Duodenal mucosa (tissue), 2 donors: ENCODE measurements around the gene PRKCH.
A peak's percentile ranks its signal among the peaks of the same experiment; 100 is the strongest.

Experiments used
- H3K27ac ChIP-seq: one replicate; pipeline ENCODE4 v1.7.0; 2013; ENCODE audit warnings: low read depth, low read length
- H3K27me3 ChIP-seq, 2 donors: one replicate each; pipeline ENCODE4 v1.7.0; 2013; ENCODE audit warnings: low read length in 2 of 2, control low read depth in 1 of 2; ENCODE audit not compliant: insufficient read depth in 2 of 2, control insufficient read depth in 1 of 2
- H3K36me3 ChIP-seq, 2 donors: one replicate each; pipeline ENCODE4 v1.7.0; 2013; ENCODE audit warnings: low read length in 2 of 2, control low read depth in 1 of 2; ENCODE audit not compliant: insufficient read depth in 2 of 2, control insufficient read depth in 1 of 2
- H3K4me1 ChIP-seq, 2 donors: one replicate each; pipeline ENCODE4 v1.7.0; 2013; ENCODE audit warnings: low read length in 2 of 2, control low read depth in 1 of 2; ENCODE audit not compliant: insufficient read depth in 2 of 2, control insufficient read depth in 1 of 2
- H3K4me3 ChIP-seq, 2 donors: one replicate each; pipeline ENCODE4 v1.7.0; 2013; ENCODE audit warnings: low read length in 2 of 2, low read depth in 1 of 2
- H3K9ac ChIP-seq, 2 donors: one replicate each; pipeline ENCODE4 v1.7.0; 2013; ENCODE audit warnings: low read length in 2 of 2, low read depth in 1 of 2
- H3K9me3 ChIP-seq, 2 donors: one replicate each; pipeline ENCODE4 v1.7.0; 2013; ENCODE audit warnings: low read length in 2 of 2, control low read depth in 1 of 2; ENCODE audit not compliant: control insufficient read depth in 1 of 2

Gene PRKCH

DNA sequence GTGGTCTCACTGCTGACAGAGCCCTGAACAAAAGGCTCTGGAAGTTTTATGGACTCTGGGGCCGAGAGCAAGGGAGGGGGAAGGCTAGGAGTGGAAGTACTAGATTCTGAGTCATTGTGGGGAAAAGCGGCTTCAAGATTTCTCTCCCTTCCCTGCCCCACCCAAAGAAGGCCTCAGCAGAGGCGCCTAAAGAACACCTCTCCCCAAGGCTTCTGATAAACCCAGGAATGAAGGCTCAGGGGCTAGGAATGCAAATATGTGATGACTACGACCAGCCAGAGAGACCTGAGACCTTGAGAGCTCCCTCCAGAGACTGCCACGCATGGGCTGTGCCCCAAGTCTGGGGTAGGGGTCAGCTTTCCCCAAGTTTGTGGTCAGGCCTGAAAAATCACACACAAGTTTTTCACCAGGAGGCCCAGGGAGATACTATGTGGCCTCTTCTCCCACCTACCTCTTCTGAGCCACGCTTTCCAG, 243.3 kb downstream of the PRKCH start:
- no peak overlapping the region for H3K4me3 ChIP-seq
- H3K9me3 ChIP-seq = no peaks in the 10 kb centered on the region
- no peak overlapping the region for H3K27ac ChIP-seq
- no peaks in the 10 kb centered on the region for H3K36me3 ChIP-seq
- no peak overlapping the region for H3K9ac ChIP-seq
- H3K27me3 ChIP-seq = no peaks in the 10 kb centered on the region
- H3K4me1 ChIP-seq = peaks cover 47 to 73% of the 10 kb centered on the region in 2 donors

DNA sequence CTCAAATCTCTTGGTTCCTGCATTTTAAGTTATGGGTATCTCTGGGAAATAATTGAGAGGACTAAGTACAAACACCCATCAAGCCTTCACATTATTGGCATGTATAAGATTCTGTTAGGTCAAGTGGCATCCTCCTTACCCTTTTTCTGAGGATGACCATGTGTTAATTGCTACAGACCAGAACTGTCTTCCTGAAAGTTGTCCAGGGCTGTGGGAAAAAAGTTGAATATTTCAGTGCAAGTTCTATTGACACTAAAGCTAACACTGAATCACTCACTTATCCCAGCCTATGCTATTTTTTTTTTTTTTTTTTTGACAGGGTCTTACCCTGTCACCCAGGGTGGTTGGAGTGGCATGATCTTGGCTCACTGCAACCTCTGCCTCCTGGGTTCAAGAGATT, 243.8 kb downstream of the PRKCH start:
- Histone ChIP-seq H3K9me3 (no peaks in the 10 kb centered on the region), H3K27ac (no peak overlapping the region), H3K9ac (no peak overlapping the region), H3K27me3 (no peaks in the 10 kb centered on the region), H3K4me1 (peaks cover 50 to 71% of the 10 kb centered on the region in 2 donors), H3K4me3 (no peak overlapping the region), H3K36me3 (no peaks in the 10 kb centered on the region)

DNA sequence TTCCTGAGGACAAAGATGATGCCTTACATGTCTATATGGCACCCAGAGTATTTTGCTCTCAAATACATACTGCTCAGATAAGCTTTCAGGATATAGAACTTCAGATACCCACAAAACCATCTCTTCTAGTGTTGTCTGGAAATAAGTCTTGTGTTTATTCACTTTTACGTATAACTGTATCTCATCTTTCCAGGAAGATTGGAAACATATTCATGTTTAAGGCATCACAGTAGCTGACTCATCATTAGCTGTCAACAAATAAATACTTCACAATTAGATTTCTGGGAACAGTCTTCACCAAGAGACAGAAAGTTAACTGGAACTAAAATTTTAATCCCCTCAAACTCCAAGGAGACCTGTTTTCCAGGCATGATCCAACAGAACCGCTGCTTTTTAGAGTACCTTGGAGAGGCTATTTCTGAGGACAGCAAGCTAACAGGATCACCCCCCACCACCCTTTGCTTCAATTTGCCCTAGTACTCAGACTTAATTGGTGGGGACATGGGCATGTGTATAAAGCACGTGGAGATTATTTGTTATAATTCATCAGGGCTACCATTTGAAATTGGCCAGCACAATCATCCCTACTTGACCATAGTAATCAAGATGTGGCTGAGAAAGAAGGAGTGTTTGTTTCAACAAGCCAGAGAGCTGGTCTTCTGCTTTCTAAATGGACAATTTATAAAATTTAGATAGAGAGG, 244.6 kb downstream of the PRKCH start:
- H3K9me3 ChIP-seq = no peaks in the 10 kb centered on the region
- no peaks in the 10 kb centered on the region for H3K27me3 ChIP-seq
- H3K36me3 ChIP-seq = no peaks in the 10 kb centered on the region
- H3K4me3 ChIP-seq = no peak overlapping the region
- H3K27ac ChIP-seq = peak overlapping the region; percentile 3
- H3K4me1 ChIP-seq = peaks cover 49 to 63% of the 10 kb centered on the region in 2 donors
- H3K9ac ChIP-seq = no peak overlapping the region

DNA sequence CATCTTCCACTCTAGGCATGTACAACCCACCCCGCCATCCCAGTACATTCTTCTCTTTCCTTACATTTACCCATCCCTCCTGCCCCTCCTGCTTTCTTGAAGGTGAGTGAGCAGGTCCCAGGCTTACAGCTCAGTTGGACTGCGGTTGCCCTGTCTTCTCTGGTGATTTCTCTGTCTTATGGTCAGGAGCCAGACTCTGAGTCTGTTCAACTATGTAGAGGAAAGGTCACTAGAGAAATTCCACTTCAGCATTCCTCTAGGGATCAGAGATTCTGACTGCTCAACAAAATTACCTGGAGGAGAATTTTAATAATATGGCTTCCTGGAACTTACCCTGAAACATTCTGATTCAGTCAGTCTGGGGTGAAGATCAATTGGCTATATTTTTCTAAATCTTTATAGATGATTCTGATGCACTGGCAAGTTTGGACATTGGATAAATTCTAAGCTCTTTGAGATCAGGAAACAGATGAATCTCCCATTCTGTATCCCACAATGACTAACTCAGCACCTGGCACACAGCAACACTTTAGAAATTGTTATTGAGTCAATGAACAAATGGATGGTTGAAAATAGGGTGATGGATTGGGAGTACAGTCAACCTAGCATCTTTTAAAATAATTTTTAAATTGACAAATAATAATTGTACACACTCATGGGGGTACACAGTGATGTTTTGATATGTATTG, 245.3 kb downstream of the PRKCH start:
- no peak overlapping the region for H3K4me3 ChIP-seq
- no peaks in the 10 kb centered on the region for H3K9me3 ChIP-seq
- H3K9ac ChIP-seq = no peak overlapping the region
- peak overlapping the region; percentile 3 for H3K27ac ChIP-seq
- H3K4me1 ChIP-seq = peaks cover 43 to 56% of the 10 kb centered on the region in 2 donors
- H3K27me3 ChIP-seq = no peaks in the 10 kb centered on the region
- H3K36me3 ChIP-seq = no peaks in the 10 kb centered on the region

- H3K9ac ChIP-seq = peak overlapping the region; percentile 3 to 52
- H3K36me3 ChIP-seq = no peaks in the 10 kb centered on the region
- H3K9me3 ChIP-seq = no peaks in the 10 kb centered on the region
- H3K4me1 ChIP-seq = peaks cover 36 to 43% of the 10 kb centered on the region in 2 donors
- no peak overlapping the region for H3K27ac ChIP-seq
- no peaks in the 10 kb centered on the region for H3K27me3 ChIP-seq
- H3K4me3 ChIP-seq = peak overlapping the region; percentile 43 to 63
Observed at GRCh38 chr14:61567838-61568571, 246.6 kb downstream of the PRKCH start.

GRCh38 chr14:61568572-61569011, 247.2 kb downstream of the PRKCH start:
- H3K27ac ChIP-seq = no peak overlapping the region
- peak overlapping the region; percentile 3 to 52 for H3K9ac ChIP-seq
- no peaks in the 10 kb centered on the region for H3K9me3 ChIP-seq
- no peaks in the 10 kb centered on the region for H3K27me3 ChIP-seq
- H3K4me3 ChIP-seq = peak overlapping the region; percentile 43 to 63
- no peaks in the 10 kb centered on the region for H3K36me3 ChIP-seq
- peaks cover 41 to 45% of the 10 kb centered on the region in 2 donors for H3K4me1 ChIP-seq

- Histone ChIP-seq H3K9me3 (no peaks in the 10 kb centered on the region), H3K27me3 (no peaks in the 10 kb centered on the region), H3K4me3 (no peak overlapping the region), H3K4me1 (peaks cover 44 to 48% of the 10 kb centered on the region in 2 donors), H3K36me3 (no peaks in the 10 kb centered on the region), H3K27ac (no peak overlapping the region), H3K9ac (no peak overlapping the region)
Observed at GRCh38 chr14:61569308-61569707, 247.9 kb downstream of the PRKCH start.

- no peak overlapping the region for H3K4me3 ChIP-seq
- no peaks in the 10 kb centered on the region for H3K27me3 ChIP-seq
- no peaks in the 10 kb centered on the region for H3K36me3 ChIP-seq
- H3K27ac ChIP-seq = no peak overlapping the region
- H3K9me3 ChIP-seq = no peaks in the 10 kb centered on the region
- no peak overlapping the region for H3K9ac ChIP-seq
- peaks cover 42 to 43% of the 10 kb centered on the region in 2 donors for H3K4me1 ChIP-seq
Observed at GRCh38 chr14:61569812-61570548, 248.6 kb downstream of the PRKCH start.

DNA sequence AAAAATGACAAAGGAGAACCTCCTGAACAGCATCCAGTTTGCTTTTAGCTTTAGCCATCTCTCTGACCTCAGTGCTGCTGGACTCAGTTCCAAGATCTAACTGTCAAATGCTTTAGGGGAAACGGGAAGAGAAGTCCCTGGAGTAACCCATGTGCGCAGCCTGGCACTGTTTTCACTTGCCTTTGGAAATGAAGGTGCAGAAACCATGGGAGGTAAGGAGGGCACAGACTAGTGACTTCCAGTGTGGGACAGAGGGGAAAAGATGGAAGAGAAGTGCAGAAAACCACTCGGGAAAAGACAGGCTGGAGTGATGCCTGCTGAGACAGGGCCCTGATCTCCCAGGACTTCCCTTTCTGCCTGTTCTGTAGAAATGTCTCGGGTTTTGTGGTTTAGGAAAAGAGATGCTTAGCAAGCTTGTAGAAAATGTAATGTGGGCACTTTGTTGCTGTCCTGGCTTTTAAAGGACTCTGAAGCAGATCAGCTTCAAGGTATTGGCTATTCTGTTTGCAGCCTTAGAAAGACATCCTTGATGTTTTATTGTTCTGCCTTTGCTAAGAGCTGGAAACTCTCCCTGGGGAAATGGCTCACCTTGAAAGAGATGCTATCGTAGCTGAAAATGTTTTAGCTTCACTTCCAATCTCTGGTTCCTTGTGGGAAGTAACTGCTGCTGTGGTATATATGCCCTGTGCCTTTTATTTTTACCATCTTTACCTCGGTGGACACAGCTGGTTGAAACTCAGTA, 249.3 kb downstream of the PRKCH start:
- H3K4me3 ChIP-seq = no peak overlapping the region
- H3K27me3 ChIP-seq = no peaks in the 10 kb centered on the region
- H3K9me3 ChIP-seq = no peaks in the 10 kb centered on the region
- H3K9ac ChIP-seq = no peak overlapping the region
- H3K36me3 ChIP-seq = no peaks in the 10 kb centered on the region
- peaks cover 42 to 43% of the 10 kb centered on the region in 2 donors for H3K4me1 ChIP-seq
- no peak overlapping the region for H3K27ac ChIP-seq
